GM23338 (cell line): ENCODE measurements around the gene MUC5AC. TPM values are rescaled to one million over a fixed set of nuclear protein-coding genes. Genes with fewer than 3 reads are reported as not detected.

Source experiments
- ATAC-seq: fragments of 200-7000 bp; cut with Tn5 transposase; 3 replicates; pipeline ENCODE4 v1.9.1; 2020
- DNase-seq: peaks from one replicate; pipeline ENCODE4 v3.0.0-alpha.2; 2015; ENCODE audit warnings: low spot score
- H2AFZ ChIP-seq: fragments of 200-600 bp; sonication (generic); 2 replicates; pipeline ENCODE4 v1.8.0; 2016; ENCODE audit warnings: antibody characterized with exemption, mild to moderate bottlenecking, moderate library complexity
- H3F3A ChIP-seq: fragments of 200-600 bp; sonication (generic); replicated peaks from 2 replicates; pipeline ENCODE4 v1.8.0; 2017; ENCODE audit warnings: antibody characterized with exemption, mixed run types, low read depth
- H3K27ac ChIP-seq: fragments of 200-600 bp; sonication (generic); 2 replicates; pipeline ENCODE4 v1.6.1; 2016; ENCODE audit warnings: low read depth
- H3K27me3 ChIP-seq: fragments of 200-600 bp; sonication (generic); 2 replicates; pipeline ENCODE4 v1.8.0; 2016; ENCODE audit warnings: mild to moderate bottlenecking, mixed run types, moderate library complexity; ENCODE audit not compliant: insufficient read depth
- H3K36me3 ChIP-seq: fragments of 200-600 bp; sonication (generic); 2 replicates; pipeline ENCODE4 v1.8.0; 2016; ENCODE audit warnings: mild to moderate bottlenecking; ENCODE audit not compliant: insufficient read depth
- H3K4me1 ChIP-seq: fragments of 200-600 bp; sonication (generic); 2 replicates; pipeline ENCODE4 v1.8.0; 2016; ENCODE audit warnings: mild to moderate bottlenecking, moderate library complexity; ENCODE audit not compliant: insufficient read depth
- H3K4me2 ChIP-seq: fragments of 200-600 bp; sonication (generic); 2 replicates; pipeline ENCODE4 v1.7.1; 2017; ENCODE audit warnings: mixed run types
- H3K4me3 ChIP-seq: fragments of 200-600 bp; sonication (generic); 2 replicates; pipeline ENCODE4 v1.6.1; 2016; ENCODE audit warnings: mixed run types
- H3K79me2 ChIP-seq: fragments of 200-600 bp; sonication (generic); replicated peaks from 2 replicates; pipeline ENCODE4 v1.8.0; 2017; ENCODE audit warnings: mild to moderate bottlenecking; ENCODE audit not compliant: insufficient read depth
- H3K9me2 ChIP-seq: fragments of 200-600 bp; sonication (generic); 2 replicates; pipeline ENCODE4 v1.8.0; 2017; ENCODE audit not compliant: insufficient read depth
- H4K20me1 ChIP-seq: fragments of 200-600 bp; sonication (generic); replicated peaks from 2 replicates; pipeline ENCODE4 v1.8.0; 2017; ENCODE audit warnings: mild to moderate bottlenecking; ENCODE audit not compliant: insufficient read depth
- H3K27ac Mint-ChIP-seq: 2 replicates; pipeline ENCODE4 v1.8.0; 2020; ENCODE audit warnings: inconsistent platforms, mild to moderate bottlenecking, moderate library complexity, mixed read lengths
- H3K27me3 Mint-ChIP-seq: 3 replicates; pipeline ENCODE4 v1.8.0; 2022; ENCODE audit warnings: low read depth, mild to moderate bottlenecking, moderate library complexity, mixed read lengths, inconsistent platforms; ENCODE audit not compliant: insufficient read depth, poor library complexity
- H3K36me3 Mint-ChIP-seq: 3 replicates; pipeline ENCODE4 v1.8.0; 2021; ENCODE audit warnings: low read depth, mild to moderate bottlenecking, inconsistent platforms, moderate library complexity, mixed read lengths
- H3K4me1 Mint-ChIP-seq: 3 replicates; pipeline ENCODE4 v1.8.0; 2020; ENCODE audit warnings: mild to moderate bottlenecking, inconsistent platforms, mixed read lengths
- H3K4me3 Mint-ChIP-seq: 3 replicates; pipeline ENCODE4 v1.8.0; 2021; ENCODE audit warnings: moderate library complexity, mild to moderate bottlenecking, inconsistent platforms, mixed read lengths
- H3K9me3 Mint-ChIP-seq: 3 replicates; pipeline ENCODE4 v1.8.0; 2020; ENCODE audit warnings: moderate library complexity, mild to moderate bottlenecking, inconsistent platforms, mixed read lengths
- CTCF ChIP-seq, 2 experiments: fragments of 200-600 bp in 1 of 2; sonication (generic) in 1 of 2; conservative IDR thresholded peaks; 2 replicates each; pipeline versions ENCODE4 v1.5.1 to v1.6.1; 2016 to 2017; ENCODE audit warnings: antibody characterized with exemption in 2 of 2, low read depth in 2 of 2, mild to moderate bottlenecking in 2 of 2, moderate library complexity in 1 of 2
- ETS1 ChIP-seq: IDR thresholded peaks from 2 replicates; pipeline ENCODE4 v1.6.1; 2016; ENCODE audit warnings: antibody characterized with exemption
- EZH2 ChIP-seq: fragments of 200-600 bp; sonication (generic); IDR thresholded peaks from one replicate; pipeline ENCODE4 v1.8.0; 2017; ENCODE audit warnings: antibody characterized with exemption, mild to moderate bottlenecking, low read depth; ENCODE audit not compliant: unreplicated experiment
- EZH2phosphoT487 ChIP-seq: fragments of 200-600 bp; sonication (generic); IDR thresholded peaks from one replicate; pipeline ENCODE4 v1.8.1; 2018; ENCODE audit warnings: antibody characterized with exemption; ENCODE audit not compliant: unreplicated experiment
- JUNB ChIP-seq: IDR thresholded peaks from one replicate; pipeline ENCODE4 v1.6.1; 2016; ENCODE audit warnings: antibody characterized with exemption; ENCODE audit not compliant: unreplicated experiment
- NANOG ChIP-seq: IDR thresholded peaks from 2 replicates; pipeline ENCODE4 v1.6.1; 2016; ENCODE audit warnings: antibody characterized with exemption, borderline replicate concordance
- POLR2AphosphoS5 ChIP-seq: IDR thresholded peaks from 2 replicates; pipeline ENCODE4 v1.6.1; 2016; ENCODE audit warnings: antibody characterized with exemption, low read depth
- REST ChIP-seq: IDR thresholded peaks from one replicate; pipeline ENCODE4 v1.6.1; 2018; ENCODE audit warnings: antibody characterized with exemption; ENCODE audit not compliant: unreplicated experiment
- STAT1 ChIP-seq: IDR thresholded peaks from one replicate; pipeline ENCODE4 v1.6.1; 2016; ENCODE audit warnings: antibody characterized with exemption; ENCODE audit not compliant: unreplicated experiment
- ZNF114 ChIP-seq: fragments of 250-450 bp; sonication (Bioruptor Pico); IDR thresholded peaks from 2 replicates; pipeline ENCODE4 v1.5.0; 2020; ENCODE audit warnings: mild to moderate bottlenecking, moderate library complexity
- ZNF331 ChIP-seq: fragments of 250-450 bp; sonication (Bioruptor Pico); IDR thresholded peaks from 2 replicates; pipeline ENCODE4 v1.5.0; 2020; ENCODE audit warnings: low read depth, mild to moderate bottlenecking, moderate library complexity
- ZNF462 ChIP-seq: fragments of 250-450 bp; sonication (Bioruptor Pico); IDR thresholded peaks from 2 replicates; pipeline ENCODE4 v1.5.0; 2020; ENCODE audit warnings: mild to moderate bottlenecking, moderate library complexity
- polyA plus RNA-seq: library from polyadenylated mRNA; unstranded; fragments of >200 nt; fragmentation: Nextera tagmentation; extraction: Ambion mirVana; gene quantifications from 2 replicates; pipeline ENCODE4 v1.2.1, GENCODE V29; 2016
- total RNA-seq: library from RNA; depleted of rRNA; stranded (reverse); fragments of >200 nt; shearing (Covaris generic); gene quantifications from 2 replicates; pipeline ENCODE4 v1.2.3, GENCODE V29; 2014

Gene MUC5AC
- total and polyA plus RNA-seq, 2 experiments from 2014 or later: not detected

- no peaks in the 10 kb centered on the region for H4K20me1 ChIP-seq
- Mint-ChIP-seq H3K4me3 (no peak overlapping the region), H3K27me3 (peaks cover 5% of the 10 kb centered on the region), H3K4me1 (no peaks in the 10 kb centered on the region; the same call in 2 of the 3 replicates), H3K9me3 (peaks cover 45% of the 10 kb centered on the region), H3K27ac (no peak overlapping the region), H3K36me3 (peaks cover 3% of the 10 kb centered on the region)
- H3K9me2 ChIP-seq: no peaks in the 10 kb centered on the region
- H2AFZ ChIP-seq: no peak overlapping the region
- H3K27ac ChIP-seq: no peak overlapping the region
- H3K36me3 ChIP-seq: peaks cover 5% of the 10 kb centered on the region; the same call in 1 of the 2 replicates
- no peaks in the 10 kb centered on the region for H3K79me2 ChIP-seq
- no peak overlapping the region for H3K4me3 ChIP-seq
- H3F3A ChIP-seq: no peaks in the 10 kb centered on the region
- no peak for TF ChIP-seq ZNF462
- no peak for TF ChIP-seq EZH2phosphoT487
- no peak for TF ChIP-seq POLR2AphosphoS5
- TF ChIP-seq EZH2: no peak
- no peak for TF ChIP-seq ZNF114 (CRISPR knock-in tag)
- no peak for TF ChIP-seq JUNB
- TF ChIP-seq ZNF331 (CRISPR knock-in tag): no peak
- TF ChIP-seq NANOG: no peak
- no peak for TF ChIP-seq STAT1
- no peak for TF ChIP-seq REST
- TF ChIP-seq CTCF (conservative IDR thresholded peaks at IDR 0.05; ENCODE audit: low read depth in 2 of 2): no peak
- no peak for TF ChIP-seq ETS1
- H3K27me3 ChIP-seq: no peaks in the 10 kb centered on the region
- H3K4me2 ChIP-seq: no peak overlapping the region
- DNase-seq: no peak
- no peaks in the 10 kb centered on the region for H3K4me1 ChIP-seq
- no peak for ATAC-seq
Observed at GRCh38 chr11:1140642-1141490, 16.9 kb upstream of the MUC5AC start.
